IPS-20b (cell line): ENCODE measurements around the gene AZIN2.
A peak's percentile ranks its signal among the peaks of the same experiment; 100 is the strongest.

Experiments used
- H3K27ac ChIP-seq: one replicate; pipeline ENCODE4 v1.5.1; 2013; ENCODE audit warnings: low read length
- H3K27me3 ChIP-seq: 2 replicates; pipeline ENCODE4 v1.6.1; 2013; ENCODE audit warnings: mild to moderate bottlenecking, low read length, inconsistent platforms; ENCODE audit not compliant: insufficient read depth
- H3K36me3 ChIP-seq: 2 replicates; pipeline ENCODE4 v1.6.1; 2013; ENCODE audit warnings: low read depth, mild to moderate bottlenecking, inconsistent platforms, low read length, moderate library complexity; ENCODE audit not compliant: insufficient read depth
- H3K4me1 ChIP-seq: 2 replicates; pipeline ENCODE4 v1.6.1; 2013; ENCODE audit warnings: mild to moderate bottlenecking, control low read depth, inconsistent platforms, low read length, moderate library complexity; ENCODE audit not compliant: insufficient read depth
- H3K4me3 ChIP-seq: 2 replicates; pipeline ENCODE4 v1.5.1; 2013; ENCODE audit warnings: mild to moderate bottlenecking, low read length, inconsistent platforms
- H3K9ac ChIP-seq: 2 replicates; pipeline ENCODE4 v1.6.1; 2013; ENCODE audit warnings: low read depth, mild to moderate bottlenecking, inconsistent platforms, low read length, moderate library complexity
- H3K9me3 ChIP-seq: 2 replicates; pipeline ENCODE4 v1.6.1; 2013; ENCODE audit warnings: mild to moderate bottlenecking, low read depth, low read length, inconsistent platforms; ENCODE audit not compliant: insufficient read depth

Gene AZIN2

DNA sequence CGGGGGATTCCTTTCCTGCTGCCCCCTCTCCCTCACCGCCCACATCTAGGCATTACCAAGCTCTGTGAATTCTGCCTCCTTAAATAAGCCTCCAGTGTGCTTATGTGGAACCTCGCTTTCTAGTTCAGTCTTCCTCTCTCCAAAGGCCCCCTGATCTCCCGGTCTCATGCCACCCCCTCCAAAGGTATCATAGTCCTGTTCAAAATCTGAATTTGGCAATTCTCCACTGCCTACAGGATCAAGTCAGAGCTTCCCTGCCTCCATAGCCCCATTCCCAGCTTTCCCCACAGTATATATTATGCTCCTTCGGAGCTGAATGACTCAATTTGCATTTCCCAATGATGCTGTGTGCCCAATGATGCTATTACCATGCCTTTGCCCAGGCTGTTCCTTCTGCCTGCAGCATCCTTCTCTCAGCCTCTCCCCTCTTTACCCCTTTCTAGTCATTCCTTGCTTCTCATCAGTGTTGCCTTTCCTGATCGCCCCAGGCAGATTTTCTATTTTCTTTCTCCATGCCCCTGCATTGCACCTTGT, 1.7 kb downstream of the AZIN2 start:
- no peaks in the 10 kb centered on the region for H3K36me3 ChIP-seq
- H3K27me3 ChIP-seq: peaks cover 61% of the 10 kb centered on the region
- H3K4me3 ChIP-seq: peak overlapping the region; percentile 74; the same call in 1 of the 2 replicates
- no peak overlapping the region for H3K9ac ChIP-seq
- H3K9me3 ChIP-seq: no peaks in the 10 kb centered on the region
- 0 out of 2 replicates have a peak, but pooled peaks cover 5% of the 10 kb centered on the region for H3K4me1 ChIP-seq
- no peak overlapping the region for H3K27ac ChIP-seq

DNA sequence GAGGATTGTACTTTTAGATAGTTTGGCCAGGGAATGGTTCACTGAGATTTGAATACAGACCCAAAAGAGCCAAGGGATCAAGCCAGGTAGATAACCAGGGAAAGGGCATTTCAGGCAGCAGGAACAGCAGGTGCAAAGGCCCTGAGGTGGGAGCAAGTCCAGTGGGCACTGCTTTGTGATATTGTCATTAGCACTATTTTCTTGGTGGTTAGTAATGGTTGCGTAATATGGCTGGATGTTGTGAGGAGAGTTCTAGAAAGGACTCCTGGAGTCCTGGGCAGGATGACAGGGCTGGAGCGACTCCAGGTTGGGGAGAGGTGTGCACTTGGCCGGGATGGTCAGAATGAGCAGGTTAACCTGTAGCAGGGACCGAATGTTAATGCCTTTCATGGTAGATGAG, 4.4 kb downstream of the AZIN2 start:
- 0 out of 2 replicates have a peak, but pooled peaks cover 4% of the 10 kb centered on the region for H3K4me1 ChIP-seq
- H3K9ac ChIP-seq: no peak overlapping the region
- H3K4me3 ChIP-seq: no peak overlapping the region
- no peaks in the 10 kb centered on the region for H3K36me3 ChIP-seq
- no peaks in the 10 kb centered on the region for H3K9me3 ChIP-seq
- H3K27me3 ChIP-seq: peaks cover 57% of the 10 kb centered on the region
- H3K27ac ChIP-seq: no peak overlapping the region

DNA sequence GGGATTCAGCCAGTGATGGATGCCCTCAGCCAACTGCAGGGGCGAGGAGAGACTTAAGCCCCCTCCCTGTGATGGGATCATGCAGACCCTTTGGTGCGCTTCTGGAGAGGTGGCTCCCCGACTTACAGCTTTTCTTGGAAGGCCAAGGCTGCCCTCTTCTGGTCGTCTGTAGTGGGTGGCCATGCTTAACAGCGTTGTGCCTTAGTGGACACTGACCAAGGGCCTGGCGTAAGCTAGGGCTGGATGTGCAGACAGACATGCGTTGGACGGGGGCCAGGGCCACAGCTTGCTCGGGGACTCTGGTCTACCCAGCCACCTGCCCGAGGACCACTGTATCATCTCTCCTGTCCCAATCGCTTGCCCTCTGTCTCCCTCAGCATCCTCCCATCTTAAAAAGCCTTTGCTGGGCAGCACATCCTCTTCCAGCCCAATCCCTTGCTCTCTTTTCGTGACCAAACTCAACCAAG, 5.5 kb downstream of the AZIN2 start:
- H3K27me3 ChIP-seq: peaks cover 48% of the 10 kb centered on the region
- no peaks in the 10 kb centered on the region for H3K9me3 ChIP-seq
- H3K9ac ChIP-seq: no peak overlapping the region
- no peak overlapping the region for H3K4me3 ChIP-seq
- no peaks in the 10 kb centered on the region for H3K4me1 ChIP-seq
- H3K36me3 ChIP-seq: no peaks in the 10 kb centered on the region
- no peak overlapping the region for H3K27ac ChIP-seq

DNA sequence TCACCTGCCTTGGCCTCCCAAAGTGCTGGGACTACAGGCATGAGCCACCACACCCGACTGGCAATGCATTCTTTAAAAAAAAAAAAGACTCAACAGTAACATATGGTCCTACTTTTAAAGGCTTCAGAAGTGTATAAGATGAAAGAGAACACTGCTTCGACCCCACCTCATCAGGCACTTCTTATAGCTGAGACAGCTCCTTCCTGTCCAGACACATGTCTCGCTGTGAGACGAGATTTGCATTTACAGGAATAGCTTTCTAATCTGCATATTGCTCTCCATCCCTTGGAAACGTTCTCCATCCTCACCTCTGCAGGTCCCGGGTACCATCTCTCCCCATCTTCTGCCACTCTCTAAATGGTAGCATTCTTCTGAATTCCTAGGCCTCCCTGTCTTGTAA, 6.7 kb downstream of the AZIN2 start:
- no peak overlapping the region for H3K27ac ChIP-seq
- H3K4me3 ChIP-seq: no peak overlapping the region
- no peaks in the 10 kb centered on the region for H3K9me3 ChIP-seq
- no peak overlapping the region for H3K9ac ChIP-seq
- H3K4me1 ChIP-seq: no peaks in the 10 kb centered on the region
- H3K27me3 ChIP-seq: peaks cover 36% of the 10 kb centered on the region
- no peaks in the 10 kb centered on the region for H3K36me3 ChIP-seq

DNA sequence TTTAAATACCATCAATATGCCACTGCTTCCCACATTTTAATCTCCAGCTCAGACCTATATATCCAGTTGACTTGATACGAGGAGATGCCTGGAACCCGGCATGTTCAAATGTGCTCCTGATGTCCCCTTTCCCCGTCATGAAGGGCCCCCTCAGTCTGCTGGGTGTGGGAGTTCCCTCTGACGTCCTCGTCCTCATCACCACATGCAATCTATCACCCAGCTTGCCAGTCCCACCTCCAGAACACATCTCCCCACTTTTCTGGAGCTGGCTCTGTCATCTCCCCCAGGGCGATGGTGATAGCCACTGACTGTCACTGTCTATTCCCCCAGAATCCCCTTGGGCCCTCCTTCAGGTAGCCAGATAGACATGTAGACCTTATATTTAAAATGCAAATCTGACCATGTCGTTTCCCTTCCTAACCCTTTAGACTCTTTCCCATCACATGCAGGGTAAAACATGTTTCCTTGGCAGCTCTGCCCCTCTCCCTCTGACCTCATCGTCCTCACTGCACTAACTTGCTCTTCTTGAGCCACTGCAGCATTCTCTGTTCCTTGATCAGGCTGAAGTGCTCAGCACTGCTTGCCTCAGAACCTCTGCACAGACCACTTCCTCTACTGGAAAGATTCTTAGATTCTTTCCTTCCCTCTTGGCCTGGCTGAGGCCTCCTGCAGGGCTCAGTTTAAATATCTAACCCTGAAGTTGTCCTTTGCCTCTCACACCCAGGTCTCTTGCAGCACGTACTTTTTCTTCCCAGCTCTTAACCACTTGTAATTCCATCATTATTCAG, 7.4 kb downstream of the AZIN2 start:
- Histone ChIP-seq H3K9ac (no peak overlapping the region), H3K4me1 (no peaks in the 10 kb centered on the region), H3K27me3 (peaks cover 29% of the 10 kb centered on the region), H3K36me3 (no peaks in the 10 kb centered on the region), H3K4me3 (no peak overlapping the region), H3K27ac (no peak overlapping the region), H3K9me3 (no peaks in the 10 kb centered on the region)

GRCh38 chr1:33089457-33089856, 8.5 kb downstream of the AZIN2 start:
- Histone ChIP-seq H3K27me3 (peaks cover 18% of the 10 kb centered on the region), H3K36me3 (no peaks in the 10 kb centered on the region), H3K4me3 (no peak overlapping the region)

DNA sequence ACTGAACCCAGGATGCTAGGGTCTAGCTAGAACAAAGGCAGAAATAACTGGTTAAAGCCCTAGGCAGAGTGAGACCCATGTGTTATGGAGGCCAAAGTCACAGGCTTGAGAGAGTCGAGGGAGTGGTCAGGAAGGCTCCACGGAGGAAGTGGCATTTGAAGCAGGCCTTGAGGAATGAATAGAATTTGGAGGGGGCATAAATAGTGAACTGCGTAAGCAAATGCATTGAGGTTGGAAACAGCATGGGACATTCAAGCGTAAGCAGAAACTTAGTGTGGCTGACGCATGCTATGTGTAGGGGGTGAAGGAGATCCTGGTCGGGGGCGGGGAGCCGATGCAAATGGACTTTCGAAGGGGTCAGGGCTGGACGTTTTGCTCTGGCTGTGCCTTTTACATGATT, 11.5 kb downstream of the AZIN2 start:
- no peak overlapping the region for H3K27ac ChIP-seq
- no peaks in the 10 kb centered on the region for H3K9me3 ChIP-seq
- no peak overlapping the region for H3K9ac ChIP-seq
- H3K4me1 ChIP-seq: no peaks in the 10 kb centered on the region
- no peaks in the 10 kb centered on the region for H3K36me3 ChIP-seq
- no peak overlapping the region for H3K4me3 ChIP-seq
- no peaks in the 10 kb centered on the region for H3K27me3 ChIP-seq

More at GRCh38 chr1:33089457-33089856, 8.5 kb downstream of the AZIN2 start:
- Histone ChIP-seq H3K9me3 (no peaks in the 10 kb centered on the region), H3K9ac (no peak overlapping the region), H3K27ac (no peak overlapping the region), H3K4me1 (no peaks in the 10 kb centered on the region)

- no peaks in the 10 kb centered on the region for H3K36me3 ChIP-seq
- no peak overlapping the region for H3K4me3 ChIP-seq
- H3K9ac ChIP-seq: no peak overlapping the region
- no peaks in the 10 kb centered on the region for H3K4me1 ChIP-seq
- H3K27me3 ChIP-seq: no peaks in the 10 kb centered on the region
- H3K9me3 ChIP-seq: no peaks in the 10 kb centered on the region
- no peak overlapping the region for H3K27ac ChIP-seq
Observed at GRCh38 chr1:33093004-33093403, 12.1 kb downstream of the AZIN2 start.

DNA sequence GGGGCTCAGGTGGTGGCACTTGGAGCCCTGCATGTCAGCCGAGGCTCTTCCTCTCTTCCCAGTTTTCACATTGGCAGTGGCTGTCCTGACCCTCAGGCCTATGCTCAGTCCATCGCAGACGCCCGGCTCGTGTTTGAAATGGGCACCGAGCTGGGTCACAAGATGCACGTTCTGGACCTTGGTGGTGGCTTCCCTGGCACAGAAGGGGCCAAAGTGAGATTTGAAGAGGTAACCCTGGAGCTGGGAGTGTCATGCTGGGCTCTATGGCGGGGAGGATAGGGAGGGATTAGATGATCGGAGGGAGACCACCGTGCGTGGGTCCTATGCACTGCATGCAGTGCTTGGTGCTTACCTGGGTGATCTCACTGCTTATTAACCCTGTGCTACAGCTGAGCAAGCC, 13.5 kb downstream of the AZIN2 start:
- Histone ChIP-seq H3K36me3 (no peaks in the 10 kb centered on the region), H3K27me3 (no peaks in the 10 kb centered on the region)

GRCh38 chr1:33094971-33095604, 14.1 kb downstream of the AZIN2 start:
- Histone ChIP-seq H3K9me3 (no peaks in the 10 kb centered on the region), H3K4me3 (no peak overlapping the region), H3K9ac (no peak overlapping the region), H3K36me3 (no peaks in the 10 kb centered on the region), H3K27me3 (no peaks in the 10 kb centered on the region), H3K4me1 (peaks cover 6% of the 10 kb centered on the region; the same call in 1 of the 2 replicates), H3K27ac (no peak overlapping the region)

More for the DNA sequence above, 13.5 kb downstream of the AZIN2 start:
- no peak overlapping the region for H3K4me3 ChIP-seq
- no peak overlapping the region for H3K27ac ChIP-seq
- H3K9ac ChIP-seq: no peak overlapping the region
- H3K9me3 ChIP-seq: no peaks in the 10 kb centered on the region
- H3K4me1 ChIP-seq: peaks cover 2% of the 10 kb centered on the region; the same call in 1 of the 2 replicates

- no peaks in the 10 kb centered on the region for H3K36me3 ChIP-seq
- H3K27ac ChIP-seq: no peak overlapping the region
- no peaks in the 10 kb centered on the region for H3K9me3 ChIP-seq
- no peaks in the 10 kb centered on the region for H3K27me3 ChIP-seq
- H3K9ac ChIP-seq: no peak overlapping the region
- H3K4me1 ChIP-seq: peaks cover 6% of the 10 kb centered on the region; the same call in 1 of the 2 replicates
- no peak overlapping the region for H3K4me3 ChIP-seq
Observed at GRCh38 chr1:33096363-33097005, 15.5 kb downstream of the AZIN2 start.
